LNCaP clone FGC (cell line): ENCODE data around the gene CHST8.
A peak's percentile ranks its signal among the peaks of the same experiment; 100 is the strongest.

Experiments used
- DNase-seq: peaks from one replicate; pipeline ENCODE4 v3.0.0-alpha.2; 2011; ENCODE audit warnings: low read depth
- H3K4me3 ChIP-seq: 2 replicates; pipeline ENCODE4 v1.5.1; 2011; ENCODE audit warnings: mild to moderate bottlenecking, low read depth, low read length, control low read depth
- CTCF ChIP-seq: IDR thresholded peaks from 2 replicates; pipeline ENCODE4 v1.5.1; 2012; ENCODE audit warnings: mild to moderate bottlenecking; ENCODE audit not compliant: control insufficient read depth, insufficient read depth; ENCODE audit errors: extremely low read depth

CHST8 gene

GRCh38 chr19:33678796-33679585 is 57.2 kb downstream of the CHST8 start:
- no peak overlapping the region for H3K4me3 ChIP-seq
- no peak for DNase-seq
- no peak for TF ChIP-seq CTCF

- DNase-seq = no peak
- H3K4me3 ChIP-seq = no peak overlapping the region
- TF ChIP-seq CTCF = no peak
Measured at GRCh38 chr19:33679696-33680095, 57.9 kb downstream of the CHST8 start.

GRCh38 chr19:33681081-33681680 is 59.4 kb downstream of the CHST8 start:
- no peak overlapping the region for H3K4me3 ChIP-seq
- no peak for DNase-seq
- TF ChIP-seq CTCF = no peak

GRCh38 chr19:33683881-33684537 is 62.3 kb downstream of the CHST8 start:
- no peak overlapping the region for H3K4me3 ChIP-seq
- DNase-seq = peak; percentile 19

GRCh38 chr19:33684538-33685232 is 62.9 kb downstream of the CHST8 start:
- no peak overlapping the region for H3K4me3 ChIP-seq
- no peak for DNase-seq
- TF ChIP-seq CTCF = no peak

More at GRCh38 chr19:33683881-33684537, 62.3 kb downstream of the CHST8 start:
- no peak for TF ChIP-seq CTCF

- no peak for DNase-seq
- no peak for TF ChIP-seq CTCF
- H3K4me3 ChIP-seq = no peak overlapping the region
Measured at GRCh38 chr19:33685541-33685940, 63.8 kb downstream of the CHST8 start.
